CD4-positive, alpha-beta T cell treated with Interleukin-12 subunit alpha and Interleukin-12 subunit beta, for 1 hour (primary cell): ENCODE data around the gene GPC4.
"Not testable (repeated sequence)": the region's sequence is repeated elsewhere in the genome, so short reads cannot be mapped to it uniquely, and the experiment has no call there.

ENCODE experiments used
- DNase-seq: peaks from one replicate; pipeline ENCODE4 v3.0.0-alpha.2; 2020

GPC4 gene

GRCh38 chrX:133302775-133303445 is 112.4 kb downstream of the GPC4 start:
- DNase-seq: no peak

DNA sequence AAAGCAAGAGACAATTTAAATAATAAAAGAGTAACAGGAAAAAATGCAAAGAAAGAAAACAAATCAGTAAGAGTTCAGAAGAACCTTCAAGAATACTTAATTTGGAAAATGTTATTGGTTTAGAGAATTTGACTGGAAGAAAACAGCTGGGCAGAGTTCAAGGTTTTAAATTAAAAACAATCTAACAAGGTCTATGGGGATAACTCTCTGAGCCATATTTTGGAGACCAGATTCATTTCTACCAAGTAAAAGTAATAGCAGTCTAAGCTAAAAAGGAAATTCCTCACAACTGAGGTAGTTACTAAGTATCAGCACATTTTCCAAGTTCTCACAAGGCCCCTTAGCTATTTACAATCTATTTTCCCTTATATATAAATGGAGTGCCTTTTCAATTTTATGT is 114.7 kb downstream of the GPC4 start:
- no peak for DNase-seq

GRCh38 chrX:133297284-133297683 is 118.0 kb downstream of the GPC4 start:
- no peak for DNase-seq

- no peak for DNase-seq
Observed at GRCh38 chrX:133294126-133294525, 121.2 kb downstream of the GPC4 start.

DNA sequence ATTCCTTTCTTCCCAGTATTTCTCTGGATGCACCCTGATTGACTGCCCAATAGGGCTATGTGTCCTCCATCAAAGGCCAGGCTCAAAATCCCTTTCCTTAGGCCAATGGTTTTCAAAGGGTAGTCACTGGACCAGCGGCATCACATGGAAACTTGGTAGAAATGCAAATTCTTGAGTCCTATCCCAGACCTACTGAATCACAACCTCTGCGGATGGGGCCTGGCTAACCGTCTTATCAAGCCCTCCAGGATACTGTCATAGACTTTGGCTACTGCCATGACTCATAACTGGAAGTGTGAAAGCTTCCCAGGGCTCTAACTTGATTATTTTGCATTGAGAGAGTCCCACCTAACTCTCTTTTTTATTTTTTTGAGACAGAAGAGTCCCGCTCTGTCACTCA is 125.2 kb downstream of the GPC4 start:
- no peak for DNase-seq

DNA sequence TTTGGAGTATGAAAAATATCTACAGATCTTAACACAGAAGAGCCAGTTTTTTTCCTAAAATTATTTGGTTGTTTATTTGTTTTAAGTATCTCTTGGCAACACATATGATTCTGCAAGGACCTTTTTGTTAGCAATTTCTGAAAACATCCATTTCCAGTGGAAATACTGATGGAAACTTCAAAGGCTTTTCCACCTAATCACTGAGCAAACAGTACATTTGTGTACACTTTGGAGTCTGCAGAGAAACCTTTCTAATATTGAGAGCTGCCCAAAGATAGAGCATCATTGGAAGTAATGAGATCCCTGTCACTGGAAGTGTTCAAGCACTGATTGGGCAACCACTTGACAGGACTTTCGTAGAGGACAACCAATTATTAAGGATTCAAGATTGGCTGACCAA is 127.4 kb downstream of the GPC4 start:
- no peak for DNase-seq

GRCh38 chrX:133285341-133285740 is 129.9 kb downstream of the GPC4 start:
- no peak for DNase-seq

- DNase-seq: not testable (repeated sequence)
Observed at GRCh38 chrX:133279112-133279730, 136.1 kb downstream of the GPC4 start.

DNA sequence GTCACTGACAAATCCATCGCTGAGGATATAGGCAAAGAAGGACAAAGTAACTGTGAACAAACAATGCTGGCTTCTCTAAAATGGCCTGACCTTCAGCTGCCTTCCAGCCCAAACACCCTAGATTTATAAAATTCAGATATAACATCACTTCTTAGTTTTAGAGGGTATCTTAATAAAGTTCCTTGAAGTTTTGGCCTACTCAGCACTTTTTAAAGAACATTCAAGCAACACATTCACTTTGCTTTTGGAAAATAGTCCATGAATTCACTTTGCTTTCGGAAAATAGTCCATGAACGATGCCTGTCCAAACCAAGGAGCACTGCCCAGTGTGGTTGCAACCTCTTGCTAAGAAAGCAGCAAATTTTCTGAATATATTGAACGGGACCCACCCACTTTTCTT is 142.1 kb downstream of the GPC4 start:
- no peak for DNase-seq

- no peak for DNase-seq
Observed at GRCh38 chrX:133269168-133269567, 146.1 kb downstream of the GPC4 start.

- DNase-seq: no peak
Observed at GRCh38 chrX:133267621-133268020, 147.7 kb downstream of the GPC4 start.

DNA sequence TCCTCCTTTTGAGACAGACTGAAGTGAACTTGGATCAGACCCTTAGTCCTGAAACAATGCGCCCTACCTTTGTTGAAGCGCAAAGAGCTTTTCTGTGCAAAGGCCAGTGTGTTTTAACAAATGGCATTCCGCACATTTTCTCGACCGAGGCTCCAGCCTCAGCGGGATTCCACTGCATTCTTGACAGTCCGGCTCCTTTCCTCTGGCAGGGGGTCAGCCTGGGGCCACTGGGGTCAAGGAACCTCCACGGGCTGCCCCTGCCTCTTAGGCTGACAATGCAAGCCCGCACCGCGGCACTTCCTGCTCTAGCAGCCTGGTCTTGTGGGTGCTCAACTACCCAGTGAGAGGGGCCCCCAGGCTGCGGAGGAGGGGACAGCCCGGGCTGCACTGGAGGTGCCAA is 150.0 kb downstream of the GPC4 start:
- no peak for DNase-seq

- DNase-seq: no peak
Observed at GRCh38 chrX:133258481-133258880, 156.8 kb downstream of the GPC4 start.

DNA sequence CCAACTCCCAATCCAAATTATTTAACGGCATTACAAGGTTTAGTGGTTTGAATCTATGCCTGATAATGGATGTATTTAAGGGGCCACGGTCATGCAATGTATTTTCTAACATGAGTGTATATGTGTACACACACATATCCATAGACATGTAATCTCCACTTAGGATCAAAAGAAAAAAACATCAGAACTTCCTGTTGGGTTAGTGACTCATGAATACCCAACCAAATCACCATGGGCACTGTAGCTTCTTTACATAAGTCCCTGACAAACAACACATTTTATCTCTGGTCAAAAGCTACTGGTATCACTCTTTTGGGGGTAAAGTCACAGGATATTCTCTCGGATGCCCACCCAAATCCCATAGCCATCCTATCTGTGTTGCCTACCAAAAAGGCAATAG is 160.6 kb downstream of the GPC4 start:
- no peak for DNase-seq

GRCh38 chrX:133251204-133251603 is 164.1 kb downstream of the GPC4 start:
- DNase-seq: no peak

DNA sequence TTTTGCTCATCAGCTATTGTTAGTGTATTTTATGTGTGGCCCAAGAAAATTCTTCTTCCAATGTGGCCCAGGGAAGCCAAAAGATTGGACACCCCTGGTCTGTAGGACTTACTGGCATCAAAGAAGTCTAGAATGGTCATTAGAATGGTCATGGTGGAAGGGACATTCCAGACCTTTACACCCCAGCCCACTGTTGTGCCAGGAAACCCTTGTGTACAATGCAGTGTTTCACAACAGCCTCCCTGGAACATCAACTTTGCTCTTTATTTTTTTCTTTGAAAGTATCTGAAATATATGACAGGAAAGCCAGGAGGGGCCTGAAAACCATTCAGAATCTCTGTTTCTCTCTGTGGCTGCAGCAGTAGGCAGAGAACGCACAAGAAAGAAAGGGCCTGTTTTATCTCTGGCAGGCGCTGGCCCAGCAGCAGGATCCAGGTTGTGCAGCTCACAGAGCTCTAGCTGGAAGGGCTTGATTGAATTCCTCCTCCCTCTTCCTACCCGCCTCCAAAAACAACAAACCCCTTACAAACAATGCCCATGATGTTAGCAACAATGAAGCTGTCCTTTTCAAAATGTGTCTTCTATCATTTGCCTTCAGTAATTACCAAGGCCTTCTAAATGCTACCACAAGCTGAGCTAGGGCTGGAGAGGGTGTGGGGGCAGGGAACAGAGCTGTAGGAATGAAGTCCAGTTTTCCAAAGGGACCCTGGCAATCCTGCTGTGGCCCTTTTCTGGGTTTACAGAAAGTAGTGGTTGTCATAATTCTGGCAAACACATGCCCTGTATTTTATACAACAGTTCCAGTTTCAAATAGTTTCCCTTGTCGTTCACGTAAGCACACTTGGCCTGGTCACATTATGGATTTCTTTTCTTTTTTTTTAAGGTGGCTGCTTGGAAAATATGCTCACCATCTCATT is 164.8 kb downstream of the GPC4 start:
- no peak for DNase-seq
